BJ (cell line): Measurements from ENCODE around the gene FRAS1. TPM values are rescaled to one million over a fixed set of nuclear protein-coding genes. Genes with fewer than 3 reads are reported as not detected.

Experiments used
- CTCF ChIA-PET: fragments of 350-600 bp; formaldehyde crosslinking; extraction: SDS; loops from one replicate; lab custom pipeline; 2021; ENCODE audit warnings: antibody characterized with exemption, inconsistent platforms; lab: Yijun Ruan, JAX
- POLR2A ChIA-PET: fragments of 300-600 bp; sonication (Branson Sonifier 250); formaldehyde crosslinking; extraction: SDS; loops from one replicate; lab custom pipeline; 2021; ENCODE audit warnings: antibody characterized with exemption; lab: Charles Lee
- DNase-seq: peaks from one replicate; pipeline ENCODE4 v3.0.0-alpha.2; 2011; ENCODE audit warnings: low read depth
- H3K27me3 ChIP-seq: 2 replicates; pipeline ENCODE4 v1.6.0; 2011; ENCODE audit warnings: low read length; ENCODE audit not compliant: control insufficient read depth, insufficient read depth
- H3K36me3 ChIP-seq: 2 replicates; pipeline ENCODE4 v1.5.1; 2011; ENCODE audit warnings: low read length; ENCODE audit not compliant: control insufficient read depth, insufficient read depth
- H3K4me3 ChIP-seq: 2 replicates; pipeline ENCODE4 v1.5.1; 2011; ENCODE audit warnings: low read depth, mild to moderate bottlenecking, control low read depth, low read length
- CTCF ChIP-seq: IDR thresholded peaks from 2 replicates; pipeline ENCODE4 v1.5.1; 2011; ENCODE audit warnings: low read depth, mild to moderate bottlenecking, control low read depth, inconsistent platforms, low read length, moderate library complexity; ENCODE audit not compliant: insufficient read depth
- polyA plus RNA-seq: library from polyadenylated mRNA; depleted of rRNA; stranded (reverse); fragments of >200 nt; gene quantifications from 2 replicates; pipeline ENCODE4 v1.2.3, GENCODE V29; 2011

FRAS1 gene
- polyA plus RNA-seq, 1 experiment, result 4.4 TPM

DNA sequence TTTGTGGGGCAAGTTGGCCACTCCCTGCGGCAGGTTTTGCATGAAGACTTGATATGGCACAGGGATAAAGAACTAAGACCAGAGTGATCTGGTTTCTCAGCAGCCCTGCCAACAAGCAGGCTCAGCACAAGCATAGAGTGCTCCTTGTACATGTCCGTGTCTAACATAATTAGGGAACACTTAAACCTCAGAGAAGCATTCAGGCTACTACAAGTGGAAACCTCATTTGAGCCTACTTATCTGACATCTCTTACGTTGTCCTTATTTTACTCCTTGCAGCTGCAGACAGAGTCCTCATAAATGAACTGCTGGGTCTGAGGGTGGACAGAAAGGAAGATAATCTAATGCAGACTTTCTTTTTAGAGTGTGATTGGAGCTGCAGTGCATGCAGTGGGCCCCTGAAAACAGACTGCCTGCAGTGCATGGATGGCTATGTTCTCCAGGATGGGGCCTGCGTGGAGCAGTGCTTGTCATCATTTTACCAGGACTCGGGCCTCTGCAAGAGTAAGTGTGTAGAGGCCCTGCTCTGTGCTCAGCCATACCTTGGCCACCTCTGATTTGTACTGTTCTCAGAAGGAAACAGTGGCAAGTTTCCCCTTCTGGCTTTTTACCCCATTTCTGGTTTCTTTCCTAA, 315.3 kb downstream of the FRAS1 start:
- no peaks in the 10 kb centered on the region for H3K27me3 ChIP-seq
- H3K36me3 ChIP-seq, result no peaks in the 10 kb centered on the region
- H3K4me3 ChIP-seq, result no peak overlapping the region
- CTCF ChIA-PET, result interaction anchor here (0.7 kb wide), 1 partner anchor 366 kb away, joined by 3 read pairs; no protein-coding TSS in a partner anchor
- TF ChIP-seq CTCF, result no peak
- no peak for DNase-seq
- POLR2A ChIA-PET, result no interaction called here

GRCh38 chr4:78377555-78377954, 320.4 kb downstream of the FRAS1 start:
- POLR2A ChIA-PET, result no interaction called here
- Histone ChIP-seq H3K36me3 (no peaks in the 10 kb centered on the region), H3K4me3 (no peak overlapping the region), H3K27me3 (no peaks in the 10 kb centered on the region)
- no peak for TF ChIP-seq CTCF
- DNase-seq, result no peak
- CTCF ChIA-PET, result no interaction called here

GRCh38 chr4:78379040-78379439, 321.9 kb downstream of the FRAS1 start:
- CTCF ChIA-PET, result interaction anchor here (0.6 to 0.9 kb wide), 2 partner anchors 22 to 623 kb away, joined by 3 to 4 read pairs; no protein-coding TSS in a partner anchor
- no peak for DNase-seq
- POLR2A ChIA-PET, result no interaction called here

DNA sequence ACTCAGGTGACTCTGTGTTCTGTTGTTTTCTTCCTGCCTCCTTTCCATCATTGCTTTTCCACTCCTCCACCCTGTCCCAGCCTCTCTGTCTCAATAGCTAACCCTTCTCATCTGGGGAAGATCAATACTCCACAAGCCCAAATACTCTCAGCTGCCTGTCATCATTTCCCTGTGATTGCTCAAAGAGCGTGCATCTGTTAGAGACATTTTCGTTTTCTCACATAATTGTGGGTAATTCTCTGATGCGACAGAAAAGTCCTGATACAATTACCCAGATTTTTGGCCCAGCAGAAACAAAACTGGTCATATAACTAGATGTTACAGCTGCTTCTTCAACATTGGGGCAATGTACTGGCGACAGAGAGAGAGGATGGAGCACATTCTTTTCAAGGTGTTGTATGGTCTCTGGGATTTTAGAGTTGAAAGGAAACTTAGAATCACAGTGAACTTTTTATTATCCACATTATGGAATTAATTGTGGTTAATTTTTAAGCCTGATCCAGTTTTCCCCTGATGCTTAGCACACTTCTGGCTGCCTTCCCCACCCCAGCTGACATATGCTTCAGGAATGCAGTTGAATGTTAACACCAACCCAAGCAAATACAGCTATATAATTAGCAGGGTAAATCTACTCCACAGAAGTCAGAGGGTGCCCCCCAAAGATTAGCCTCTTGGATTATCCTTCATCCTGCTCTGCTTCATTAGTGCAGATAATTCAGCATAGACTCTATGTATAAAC, 323.0 kb downstream of the FRAS1 start:
- no peak for DNase-seq
- Histone ChIP-seq H3K4me3 (no peak overlapping the region), H3K36me3 (no peaks in the 10 kb centered on the region), H3K27me3 (no peaks in the 10 kb centered on the region)
- POLR2A ChIA-PET, result no interaction called here
- CTCF ChIA-PET, result interaction anchor here (0.7 kb wide), 1 partner anchor 249 kb away, joined by 4 read pairs; no protein-coding TSS in a partner anchor
- TF ChIP-seq CTCF, result no peak

More at GRCh38 chr4:78379040-78379439, 321.9 kb downstream of the FRAS1 start:
- Histone ChIP-seq H3K36me3 (no peaks in the 10 kb centered on the region), H3K27me3 (no peaks in the 10 kb centered on the region), H3K4me3 (no peak overlapping the region)
- TF ChIP-seq CTCF, result no peak

GRCh38 chr4:78386679-78387078, 329.6 kb downstream of the FRAS1 start:
- DNase-seq, result no peak
- ChIA-PET POLR2A (no interaction called here), CTCF (no interaction called here)
- no peak overlapping the region for H3K4me3 ChIP-seq
- H3K27me3 ChIP-seq, result no peaks in the 10 kb centered on the region
- H3K36me3 ChIP-seq, result no peaks in the 10 kb centered on the region
- no peak for TF ChIP-seq CTCF
